Endodermal cell (in vitro differentiated cells): ENCODE measurements around the gene EFNA3. TPM values are rescaled to one million over a fixed set of nuclear protein-coding genes. Genes with fewer than 3 reads are reported as not detected.

Experiments used
- DNase-seq: peaks from one replicate; pipeline ENCODE4 v3.0.0-alpha.2; 2017
- H3K27ac ChIP-seq: 2 replicates; pipeline ENCODE4 v1.5.1; 2013; ENCODE audit warnings: mild to moderate bottlenecking, low read depth, low read length, moderate library complexity
- H3K27me3 ChIP-seq: 2 replicates; pipeline ENCODE4 v1.6.1; 2013; ENCODE audit warnings: mild to moderate bottlenecking, low read length, moderate library complexity; ENCODE audit not compliant: insufficient read depth, control insufficient read depth, poor library complexity, severe bottlenecking
- H3K36me3 ChIP-seq: 2 replicates; pipeline ENCODE4 v1.7.0; 2013; ENCODE audit warnings: mild to moderate bottlenecking, low read length, moderate library complexity; ENCODE audit not compliant: control insufficient read depth, insufficient read depth
- H3K4me1 ChIP-seq: one replicate; pipeline ENCODE4 v1.7.0; 2013; ENCODE audit warnings: low read length; ENCODE audit not compliant: control insufficient read depth, insufficient read depth
- H3K4me3 ChIP-seq: 2 replicates; pipeline ENCODE4 v1.5.1; 2013; ENCODE audit warnings: mild to moderate bottlenecking, low read length, moderate library complexity
- H3K9ac ChIP-seq: 2 replicates; pipeline ENCODE4 v1.6.1; 2013; ENCODE audit warnings: mild to moderate bottlenecking, low read length, moderate library complexity; ENCODE audit not compliant: poor library complexity, severe bottlenecking; ENCODE audit errors: extremely low read depth
- H3K9me3 ChIP-seq: 2 replicates; pipeline ENCODE4 v1.6.1; 2013; ENCODE audit warnings: mild to moderate bottlenecking, low read length, moderate library complexity; ENCODE audit not compliant: control insufficient read depth
- H3K27ac Mint-ChIP-seq: 2 replicates; pipeline ENCODE4 v1.8.0; 2020; ENCODE audit warnings: mixed read lengths
- H3K27me3 Mint-ChIP-seq: 2 replicates; pipeline ENCODE4 v1.8.0; 2021; ENCODE audit warnings: mild to moderate bottlenecking, mixed read lengths; ENCODE audit not compliant: insufficient read depth
- H3K36me3 Mint-ChIP-seq: 2 replicates; pipeline ENCODE4 v1.8.0; 2020; ENCODE audit warnings: low read depth, mixed read lengths
- H3K4me1 Mint-ChIP-seq: 2 replicates; pipeline ENCODE4 v1.8.0; 2020; ENCODE audit warnings: mixed read lengths
- H3K4me3 Mint-ChIP-seq: 2 replicates; pipeline ENCODE4 v1.8.0; 2020; ENCODE audit warnings: mild to moderate bottlenecking, moderate library complexity, mixed read lengths
- H3K9me3 Mint-ChIP-seq: 2 replicates; pipeline ENCODE4 v1.8.0; 2020; ENCODE audit warnings: mild to moderate bottlenecking, mixed read lengths
- CTCF ChIP-seq: fragments of 200-600 bp; sonication (generic); conservative IDR thresholded peaks from 2 replicates; pipeline ENCODE4 v1.5.0; 2021; ENCODE audit warnings: antibody characterized with exemption, mild to moderate bottlenecking
- WGBS, 2 experiments: methylation state at CpG; one replicate each; pipeline versions ENCODE4 v1.1.5 to v1.1.7; 2013; ENCODE audit warnings: missing lambda C conversion rate in 2 of 2, mixed read lengths in 1 of 2; ENCODE audit not compliant: insufficient coverage in 1 of 2, insufficient read length in 1 of 2; 5-methylcytosine and 5-hydroxymethylcytosine counted together
- total RNA-seq, 2 donors: library from RNA; stranded (reverse); fragmentation: NEBNext Ultra II Directional in 1 of 2; extraction: Animal tissue kit (Norgen Biotek cat#: 25700) in 1 of 2; gene quantifications; 2 replicates in 1 of 2; 3 replicates in 1 of 2; pipeline ENCODE4 v1.2.1, GENCODE V29; 2021

The EFNA3 gene
- total RNA-seq, 2 donors from 2014 or later, result 3.1 to 6.0 TPM

GRCh38 chr1:155082301-155083051 is 3.8 kb downstream of the EFNA3 start:
- Histone ChIP-seq H3K4me3 (no peak overlapping the region), H3K36me3 (no peaks in the 10 kb centered on the region), H3K9ac (no peak overlapping the region), H3K9me3 (no peaks in the 10 kb centered on the region), H3K27ac (no peak overlapping the region), H3K27me3 (peaks cover 58% of the 10 kb centered on the region), H3K4me1 (no peaks in the 10 kb centered on the region)
- Mint-ChIP-seq H3K27me3 (peaks cover 72% of the 10 kb centered on the region), H3K36me3 (no peaks in the 10 kb centered on the region), H3K4me3 (peak overlapping the region; percentile 23), H3K4me1 (peaks cover 24% of the 10 kb centered on the region), H3K27ac (no peak overlapping the region), H3K9me3 (no peaks in the 10 kb centered on the region)
- DNase-seq, result peak; percentile 64
- no peak for TF ChIP-seq CTCF
- 13 to 14% methylated on average over 14 to 36 of the region's 36 CpGs for WGBS, 2 experiments

- Mint-ChIP-seq H3K27me3 (peaks cover 68% of the 10 kb centered on the region), H3K9me3 (no peaks in the 10 kb centered on the region), H3K4me1 (peaks cover 17% of the 10 kb centered on the region), H3K36me3 (no peaks in the 10 kb centered on the region), H3K4me3 (no peak overlapping the region), H3K27ac (no peak overlapping the region)
- WGBS, 2 experiments, result 75 to 78% methylated on average over 4 to 6 of the region's 6 CpGs
- TF ChIP-seq CTCF, result no peak
- Histone ChIP-seq H3K27me3 (peaks cover 58% of the 10 kb centered on the region), H3K36me3 (no peaks in the 10 kb centered on the region), H3K4me3 (no peak overlapping the region), H3K9ac (no peak overlapping the region), H3K27ac (no peak overlapping the region), H3K9me3 (no peaks in the 10 kb centered on the region), H3K4me1 (no peaks in the 10 kb centered on the region)
- DNase-seq, result no peak
Observed at GRCh38 chr1:155083052-155083541, 4.5 kb downstream of the EFNA3 start.

- Mint-ChIP-seq H3K27ac (peak overlapping the region; percentile 97), H3K4me3 (peak overlapping the region; percentile 88), H3K4me1 (peaks cover 15% of the 10 kb centered on the region), H3K36me3 (no peaks in the 10 kb centered on the region), H3K27me3 (peaks cover 65% of the 10 kb centered on the region), H3K9me3 (no peaks in the 10 kb centered on the region)
- Histone ChIP-seq H3K27me3 (peaks cover 54% of the 10 kb centered on the region), H3K4me3 (peak overlapping the region; percentile 93), H3K36me3 (no peaks in the 10 kb centered on the region), H3K27ac (no peak overlapping the region), H3K4me1 (no peaks in the 10 kb centered on the region), H3K9me3 (no peaks in the 10 kb centered on the region), H3K9ac (no peak overlapping the region)
- 44 to 55% methylated on average over 8 to 20 of the region's 21 CpGs for WGBS, 2 experiments
- peak; percentile 53 for DNase-seq
- no peak for TF ChIP-seq CTCF
Observed at GRCh38 chr1:155083865-155084721, 5.5 kb downstream of the EFNA3 start.
